ENCODE results near the gene FOXP4.
"Not testable (repeated sequence)": the region's sequence is repeated elsewhere in the genome, so short reads cannot be mapped to it uniquely, and the experiment has no call there.

Gene FOXP4

GRCh38 chr6:41599015-41599851 is 53.1 kb downstream of the FOXP4 start:
- DNase-seq (ENCODE audit: low read depth in 2 of 2): no peak

GRCh38 chr6:41599852-41600445 is 53.8 kb downstream of the FOXP4 start:
- no peak for DNase-seq (ENCODE audit: low read depth in 2 of 2)

GRCh38 chr6:41600499-41601247 is 54.5 kb downstream of the FOXP4 start:
- DNase-seq (ENCODE audit: low read depth in 2 of 2): no peak

- DNase-seq (ENCODE audit: low read depth in 2 of 2): no peak
Measured at GRCh38 chr6:41601248-41601549, 55.0 kb downstream of the FOXP4 start.

GRCh38 chr6:41602422-41602743 is 56.2 kb downstream of the FOXP4 start:
- DNase-seq (ENCODE audit: low read depth in 2 of 2): no peak

GRCh38 chr6:41602864-41603608 is 56.9 kb downstream of the FOXP4 start:
- peak; percentile 47 to 57 for DNase-seq (ENCODE audit: low read depth in 2 of 2)

- DNase-seq (ENCODE audit: low read depth in 2 of 2): no peak
Measured at GRCh38 chr6:41604006-41604405, 57.8 kb downstream of the FOXP4 start.

GRCh38 chr6:41605649-41606048 is 59.5 kb downstream of the FOXP4 start:
- no peak for DNase-seq (ENCODE audit: low read depth in 2 of 2)

GRCh38 chr6:41607036-41607435 is 60.9 kb downstream of the FOXP4 start:
- no peak for DNase-seq (ENCODE audit: low read depth in 2 of 2)

GRCh38 chr6:41607736-41608135 is 61.6 kb downstream of the FOXP4 start:
- DNase-seq (ENCODE audit: low read depth in 2 of 2): no peak

GRCh38 chr6:41608443-41609151 is 62.4 kb downstream of the FOXP4 start:
- no peak for DNase-seq (ENCODE audit: low read depth in 2 of 2)

GRCh38 chr6:41614715-41615114 is 68.5 kb downstream of the FOXP4 start:
- no peak for DNase-seq (ENCODE audit: low read depth in 2 of 2)

GRCh38 chr6:41615311-41615710 is 69.1 kb downstream of the FOXP4 start:
- DNase-seq (ENCODE audit: low read depth in 2 of 2): no peak

GRCh38 chr6:41618598-41618997 is 72.4 kb downstream of the FOXP4 start:
- no peak for DNase-seq (ENCODE audit: low read depth in 2 of 2)

GRCh38 chr6:41619193-41619592 is 73.0 kb downstream of the FOXP4 start:
- DNase-seq (ENCODE audit: low read depth in 2 of 2): not testable (repeated sequence)

GRCh38 chr6:41621367-41621766 is 75.2 kb downstream of the FOXP4 start:
- no peak for DNase-seq (ENCODE audit: low read depth in 2 of 2)

- no peak for DNase-seq (ENCODE audit: low read depth in 2 of 2)
Measured at GRCh38 chr6:41621802-41622201, 75.6 kb downstream of the FOXP4 start.

GRCh38 chr6:41622206-41622988 is 76.2 kb downstream of the FOXP4 start:
- no peak for DNase-seq (ENCODE audit: low read depth in 2 of 2)

GRCh38 chr6:41623330-41623729 is 77.1 kb downstream of the FOXP4 start:
- no peak for DNase-seq (ENCODE audit: low read depth in 2 of 2)

- no peak for DNase-seq (ENCODE audit: low read depth in 2 of 2)
Measured at GRCh38 chr6:41624621-41625380, 78.6 kb downstream of the FOXP4 start.

Data from activated CD8-positive, alpha-beta memory T cell treated with anti-CD3 and anti-CD28 coated beads for 4 hours (primary cell).